Measurements from ENCODE around the gene ATP8B2.

The ATP8B2 gene

DNA sequence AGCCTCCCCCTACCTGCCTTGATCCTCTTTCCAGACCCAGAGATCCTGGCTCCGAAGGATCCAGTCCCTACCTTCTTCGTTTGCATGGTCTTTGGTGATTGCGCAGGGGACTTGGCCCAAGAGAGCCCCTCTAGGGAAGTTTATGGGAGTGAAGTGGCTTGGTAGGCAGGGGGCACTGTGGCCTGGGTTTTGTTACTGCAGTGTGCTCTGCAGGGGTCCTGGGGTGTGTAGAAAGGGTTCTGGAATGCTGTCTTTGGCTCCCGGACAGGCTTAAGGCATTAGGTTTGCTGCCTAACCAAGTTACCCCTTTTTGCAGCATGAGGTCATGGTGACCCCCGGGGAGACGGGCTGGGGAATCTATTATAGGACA lies 3.8 kb downstream of the ATP8B2 start:
- Histone ChIP-seq H3K9me3 (ENCODE audit: control insufficient read depth, insufficient read depth, low read depth, low read length) (no peaks in the 10 kb centered on the region), H3K4me1 (ENCODE audit: control insufficient read depth, insufficient read depth, low read length) (peaks cover 12% of the 10 kb centered on the region), H3K36me3 (ENCODE audit: control insufficient read depth in 2 of 2, insufficient read depth in 1 of 2, low read length in 2 of 2) (peaks cover 7 to 51% of the 10 kb centered on the region in 2 experiments), H3K27ac (ENCODE audit: extremely low read depth, low read depth, low read length) (no peak overlapping the region), H3K4me3 (ENCODE audit: low read depth, low read length) (no peak overlapping the region)
- CTCF ChIA-PET = interaction anchor here (0.6 to 2.2 kb wide), 12 partner anchors 9 to 218 kb away, joined by 3 to 8 read pairs (median 4); no protein-coding TSS in a partner anchor
- POLR2A ChIA-PET = no interaction called here
- TF ChIP-seq ZNF514 (tag by site-specific recombination; IDR thresholded peaks at IDR 0.05) = no peak
- no peak for TF ChIP-seq ZNF549 (tag by site-specific recombination; IDR thresholded peaks at IDR 0.05)
- TF ChIP-seq ZNF112 (tag by site-specific recombination; IDR thresholded peaks at IDR 0.05) = no peak
- no peak for TF ChIP-seq ZNF138 (tag by site-specific recombination; IDR thresholded peaks at IDR 0.05; ENCODE audit: borderline replicate concordance)
- no peak for TF ChIP-seq ZBTB49 (tag by site-specific recombination; IDR thresholded peaks at IDR 0.05; ENCODE audit: low read depth)
- no peak for TF ChIP-seq ZNF140 (tag by site-specific recombination; IDR thresholded peaks at IDR 0.05)
- no peak for TF ChIP-seq ZNF214 (tag by site-specific recombination; IDR thresholded peaks at IDR 0.05; ENCODE audit: borderline replicate concordance)
- TF ChIP-seq ZNF548 (tag by site-specific recombination; IDR thresholded peaks at IDR 0.05) = no peak
- TF ChIP-seq GLI2 (tag by site-specific recombination; IDR thresholded peaks at IDR 0.05; ENCODE audit: borderline replicate concordance, low read depth) = no peak
- TF ChIP-seq ZNF423 (tag by site-specific recombination; IDR thresholded peaks at IDR 0.05) = 0 out of 2 replicates have a peak, but pooled peaks have one; percentile 40
- no peak for TF ChIP-seq PRDM1 (tag by site-specific recombination; IDR thresholded peaks at IDR 0.05)
- no peak for TF ChIP-seq ZNF175 (tag by site-specific recombination; IDR thresholded peaks at IDR 0.05)
- TF ChIP-seq, protein P1, sequence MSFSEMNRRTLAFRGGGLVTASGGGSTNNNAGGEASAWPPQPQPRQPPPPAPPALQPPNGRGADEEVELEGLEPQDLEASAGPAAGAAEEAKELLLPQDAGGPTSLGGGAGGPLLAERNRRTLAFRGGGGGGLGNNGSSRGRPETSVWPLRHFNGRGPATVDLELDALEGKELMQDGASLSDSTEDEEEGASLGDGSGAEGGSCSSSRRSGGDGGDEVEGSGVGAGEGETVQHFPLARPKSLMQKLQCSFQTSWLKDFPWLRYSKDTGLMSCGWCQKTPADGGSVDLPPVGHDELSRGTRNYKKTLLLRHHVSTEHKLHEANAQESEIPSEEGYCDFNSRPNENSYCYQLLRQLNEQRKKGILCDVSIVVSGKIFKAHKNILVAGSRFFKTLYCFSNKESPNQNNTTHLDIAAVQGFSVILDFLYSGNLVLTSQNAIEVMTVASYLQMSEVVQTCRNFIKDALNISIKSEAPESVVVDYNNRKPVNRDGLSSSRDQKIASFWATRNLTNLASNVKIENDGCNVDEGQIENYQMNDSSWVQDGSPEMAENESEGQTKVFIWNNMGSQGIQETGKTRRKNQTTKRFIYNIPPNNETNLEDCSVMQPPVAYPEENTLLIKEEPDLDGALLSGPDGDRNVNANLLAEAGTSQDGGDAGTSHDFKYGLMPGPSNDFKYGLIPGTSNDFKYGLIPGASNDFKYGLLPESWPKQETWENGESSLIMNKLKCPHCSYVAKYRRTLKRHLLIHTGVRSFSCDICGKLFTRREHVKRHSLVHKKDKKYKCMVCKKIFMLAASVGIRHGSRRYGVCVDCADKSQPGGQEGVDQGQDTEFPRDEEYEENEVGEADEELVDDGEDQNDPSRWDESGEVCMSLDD (tag by site-specific recombination; IDR thresholded peaks at IDR 0.05) = no peak
- TF ChIP-seq ZNF600 (tag by site-specific recombination; IDR thresholded peaks at IDR 0.05) = peak; percentile 91
- no peak for TF ChIP-seq ZBTB20 (tag by site-specific recombination; IDR thresholded peaks at IDR 0.05)
- no peak for TF ChIP-seq ZNF121 (tag by site-specific recombination; IDR thresholded peaks at IDR 0.05)
- TF ChIP-seq ZNF664 (tag by site-specific recombination; IDR thresholded peaks at IDR 0.05) = no peak
- no peak for TF ChIP-seq ZNF660 (tag by site-specific recombination; IDR thresholded peaks at IDR 0.05)
- no peak for TF ChIP-seq ZNF394 (tag by site-specific recombination; IDR thresholded peaks at IDR 0.05; ENCODE audit: borderline replicate concordance)
- no peak for TF ChIP-seq ZNF701 (tag by site-specific recombination; IDR thresholded peaks at IDR 0.05)
- TF ChIP-seq PATZ1 (tag by site-specific recombination; IDR thresholded peaks at IDR 0.05) = peak; percentile 63
- no peak for TF ChIP-seq ZBTB21 (tag by site-specific recombination; IDR thresholded peaks at IDR 0.05)
- TF ChIP-seq SP2 (tag by site-specific recombination; IDR thresholded peaks at IDR 0.05) = no peak
- TF ChIP-seq ZNF239 (tag by site-specific recombination; IDR thresholded peaks at IDR 0.05) = no peak
- TF ChIP-seq ZNF10 (tag by site-specific recombination; IDR thresholded peaks at IDR 0.05) = no peak
- no peak for TF ChIP-seq ZNF174 (tag by site-specific recombination; IDR thresholded peaks at IDR 0.05)
- 0 out of 2 replicates have a peak, but pooled peaks have one; percentile 8 for TF ChIP-seq SP7 (tag by site-specific recombination; IDR thresholded peaks at IDR 0.05)
- TF ChIP-seq, protein P2, sequence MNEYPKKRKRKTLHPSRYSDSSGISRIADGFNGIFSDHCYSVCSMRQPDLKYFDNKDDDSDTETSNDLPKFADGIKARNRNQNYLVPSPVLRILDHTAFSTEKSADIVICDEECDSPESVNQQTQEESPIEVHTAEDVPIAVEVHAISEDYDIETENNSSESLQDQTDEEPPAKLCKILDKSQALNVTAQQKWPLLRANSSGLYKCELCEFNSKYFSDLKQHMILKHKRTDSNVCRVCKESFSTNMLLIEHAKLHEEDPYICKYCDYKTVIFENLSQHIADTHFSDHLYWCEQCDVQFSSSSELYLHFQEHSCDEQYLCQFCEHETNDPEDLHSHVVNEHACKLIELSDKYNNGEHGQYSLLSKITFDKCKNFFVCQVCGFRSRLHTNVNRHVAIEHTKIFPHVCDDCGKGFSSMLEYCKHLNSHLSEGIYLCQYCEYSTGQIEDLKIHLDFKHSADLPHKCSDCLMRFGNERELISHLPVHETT (tag by site-specific recombination; IDR thresholded peaks at IDR 0.05) = no peak
- TF ChIP-seq ZNF510 (tag by site-specific recombination; IDR thresholded peaks at IDR 0.05; ENCODE audit: insufficient replicate concordance) = no peak
- no peak for TF ChIP-seq MZF1 (tag by site-specific recombination; IDR thresholded peaks at IDR 0.05; ENCODE audit: borderline replicate concordance)
- TF ChIP-seq RBAK (tag by site-specific recombination; IDR thresholded peaks at IDR 0.05) = no peak
- TF ChIP-seq ZNF146 (tag by site-specific recombination; IDR thresholded peaks at IDR 0.05) = no peak
- peak; percentile 37; the same call in 1 of the 2 replicates for TF ChIP-seq ZNF335 (tag by site-specific recombination; conservative IDR thresholded peaks at IDR 0.05)

Measured in HEK293 (cell line).